ENCODE results near the gene ZNF133. TPM values are rescaled to one million over a fixed set of nuclear protein-coding genes. Genes with fewer than 3 reads are reported as not detected.

The ZNF133 gene
- total and polyA plus RNA-seq, 2 experiments from 2014 or later: 10.9 to 22.4 TPM

DNA sequence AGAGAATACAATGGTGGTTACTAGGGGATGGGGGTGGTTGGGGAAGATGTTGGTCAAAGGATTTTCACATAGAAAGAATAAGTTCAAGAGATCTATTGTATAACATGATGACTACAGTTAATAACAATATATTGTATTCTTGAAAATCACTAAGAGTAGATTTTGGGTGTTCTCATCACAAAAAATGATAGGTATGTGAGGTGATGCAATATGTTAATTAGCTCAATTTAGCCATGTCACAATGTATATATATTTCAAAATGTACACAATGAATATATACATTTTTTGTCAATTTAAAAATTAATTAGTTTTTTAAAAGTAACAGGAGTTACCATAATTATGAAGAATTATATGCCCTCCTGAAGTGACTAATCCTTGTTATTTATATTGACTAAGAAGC, 22.3 kb downstream of the ZNF133 start:
- H3K4me1 ChIP-seq (ENCODE audit: insufficient read depth): no peaks in the 10 kb centered on the region
- H3K36me3 ChIP-seq (replicated peaks; ENCODE audit: insufficient read depth, low read depth): no peaks in the 10 kb centered on the region
- TF ChIP-seq, protein P1, sequence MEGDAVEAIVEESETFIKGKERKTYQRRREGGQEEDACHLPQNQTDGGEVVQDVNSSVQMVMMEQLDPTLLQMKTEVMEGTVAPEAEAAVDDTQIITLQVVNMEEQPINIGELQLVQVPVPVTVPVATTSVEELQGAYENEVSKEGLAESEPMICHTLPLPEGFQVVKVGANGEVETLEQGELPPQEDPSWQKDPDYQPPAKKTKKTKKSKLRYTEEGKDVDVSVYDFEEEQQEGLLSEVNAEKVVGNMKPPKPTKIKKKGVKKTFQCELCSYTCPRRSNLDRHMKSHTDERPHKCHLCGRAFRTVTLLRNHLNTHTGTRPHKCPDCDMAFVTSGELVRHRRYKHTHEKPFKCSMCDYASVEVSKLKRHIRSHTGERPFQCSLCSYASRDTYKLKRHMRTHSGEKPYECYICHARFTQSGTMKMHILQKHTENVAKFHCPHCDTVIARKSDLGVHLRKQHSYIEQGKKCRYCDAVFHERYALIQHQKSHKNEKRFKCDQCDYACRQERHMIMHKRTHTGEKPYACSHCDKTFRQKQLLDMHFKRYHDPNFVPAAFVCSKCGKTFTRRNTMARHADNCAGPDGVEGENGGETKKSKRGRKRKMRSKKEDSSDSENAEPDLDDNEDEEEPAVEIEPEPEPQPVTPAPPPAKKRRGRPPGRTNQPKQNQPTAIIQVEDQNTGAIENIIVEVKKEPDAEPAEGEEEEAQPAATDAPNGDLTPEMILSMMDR (IDR thresholded peaks at IDR 0.05; ENCODE audit: poor library complexity): no peak
- TF ChIP-seq EZH2 (IDR thresholded peaks at IDR 0.05; ENCODE audit: borderline replicate concordance) (no peak), EZH2phosphoT487 (IDR thresholded peaks at IDR 0.05; ENCODE audit: low read depth, severe bottlenecking, unreplicated experiment) (no peak)
- no peak for DNase-seq (ENCODE audit: low spot score)
- H3K4me3 ChIP-seq: no peak overlapping the region
- no peak overlapping the region for H2AFZ ChIP-seq
- H3K27me3 ChIP-seq: no peaks in the 10 kb centered on the region
- H3K4me2 ChIP-seq: no peak overlapping the region
- no peaks in the 10 kb centered on the region for H3K9me3 ChIP-seq (ENCODE audit: low read depth)
- H3K9me2 ChIP-seq (replicated peaks; ENCODE audit: insufficient read depth): no peaks in the 10 kb centered on the region
- no peak overlapping the region for H3K27ac ChIP-seq
- no peaks in the 10 kb centered on the region for H3K79me2 ChIP-seq
- H4K20me1 ChIP-seq (ENCODE audit: insufficient read depth, poor library complexity, severe bottlenecking): no peaks in the 10 kb centered on the region

DNA sequence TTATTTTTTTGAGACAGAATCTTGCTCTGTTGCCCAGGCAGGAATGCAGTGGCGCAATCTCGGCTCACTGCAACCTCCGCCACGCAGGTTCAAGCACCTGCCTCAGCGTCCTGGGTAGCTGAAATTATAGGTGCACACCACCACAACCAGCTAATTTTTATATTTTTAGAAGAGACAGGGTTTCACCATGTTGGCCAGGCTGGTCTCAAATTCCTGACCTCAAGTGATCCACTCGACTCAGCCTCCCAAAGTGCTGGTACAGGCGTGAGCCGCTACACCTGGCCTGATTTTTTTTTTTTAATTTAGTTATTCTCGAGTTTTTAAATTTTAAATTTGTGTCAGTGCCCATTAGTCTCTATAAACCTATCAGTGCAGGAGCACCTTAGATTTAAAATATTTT, 24.4 kb downstream of the ZNF133 start:
- Histone ChIP-seq H3K27me3 (no peaks in the 10 kb centered on the region), H4K20me1 (ENCODE audit: insufficient read depth, poor library complexity, severe bottlenecking) (no peaks in the 10 kb centered on the region), H3K4me3 (no peak overlapping the region), H3K27ac (no peak overlapping the region), H2AFZ (no peak overlapping the region), H3K9me3 (ENCODE audit: low read depth) (no peaks in the 10 kb centered on the region), H3K9me2 (replicated peaks; ENCODE audit: insufficient read depth) (no peaks in the 10 kb centered on the region), H3K79me2 (no peaks in the 10 kb centered on the region), H3K4me2 (no peak overlapping the region), H3K4me1 (ENCODE audit: insufficient read depth) (no peaks in the 10 kb centered on the region), H3K36me3 (replicated peaks; ENCODE audit: insufficient read depth, low read depth) (no peaks in the 10 kb centered on the region)
- TF ChIP-seq EZH2 (IDR thresholded peaks at IDR 0.05; ENCODE audit: borderline replicate concordance): no peak
- TF ChIP-seq, protein P1 (IDR thresholded peaks at IDR 0.05; ENCODE audit: poor library complexity): no peak
- TF ChIP-seq EZH2phosphoT487 (IDR thresholded peaks at IDR 0.05; ENCODE audit: low read depth, severe bottlenecking, unreplicated experiment): no peak
- no peak for DNase-seq (ENCODE audit: low spot score)
- WGBS (ENCODE audit: low lambda C conversion rate, missing lambda C conversion rate): 90% methylated on average over 9 of the region's 9 CpGs

DNA sequence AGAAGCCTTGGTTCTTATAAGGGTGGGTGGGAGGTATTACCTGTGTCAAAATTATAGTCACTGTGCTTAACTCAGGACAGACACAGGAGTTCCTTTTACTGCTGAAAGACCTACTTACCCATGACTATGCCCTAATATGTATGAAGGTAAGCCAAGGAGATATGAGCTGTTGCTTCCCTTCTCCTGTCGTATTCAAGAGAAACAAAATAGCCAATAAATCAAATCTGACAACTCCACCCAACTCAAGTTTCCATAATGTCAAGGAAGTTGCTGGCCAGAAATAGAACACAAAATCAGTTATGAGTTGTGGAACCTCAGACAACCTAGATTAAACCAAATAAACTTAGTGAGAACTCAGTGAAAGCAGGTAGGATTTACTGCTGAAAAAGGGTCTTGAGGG, 25.1 kb downstream of the ZNF133 start:
- no peaks in the 10 kb centered on the region for H3K9me3 ChIP-seq (ENCODE audit: low read depth)
- no peak overlapping the region for H3K4me2 ChIP-seq
- no peak for DNase-seq (ENCODE audit: low spot score)
- H3K27ac ChIP-seq: no peak overlapping the region
- no peaks in the 10 kb centered on the region for H3K79me2 ChIP-seq
- WGBS (ENCODE audit: low lambda C conversion rate, missing lambda C conversion rate): 67% methylated on average over 1 of the region's 1 CpG
- H3K9me2 ChIP-seq (replicated peaks; ENCODE audit: insufficient read depth): no peaks in the 10 kb centered on the region
- no peaks in the 10 kb centered on the region for H4K20me1 ChIP-seq (ENCODE audit: insufficient read depth, poor library complexity, severe bottlenecking)
- no peaks in the 10 kb centered on the region for H3K36me3 ChIP-seq (replicated peaks; ENCODE audit: insufficient read depth, low read depth)
- no peaks in the 10 kb centered on the region for H3K4me1 ChIP-seq (ENCODE audit: insufficient read depth)
- H2AFZ ChIP-seq: no peak overlapping the region
- no peaks in the 10 kb centered on the region for H3K27me3 ChIP-seq
- no peak overlapping the region for H3K4me3 ChIP-seq
- TF ChIP-seq EZH2phosphoT487 (IDR thresholded peaks at IDR 0.05; ENCODE audit: low read depth, severe bottlenecking, unreplicated experiment) (no peak), EZH2 (IDR thresholded peaks at IDR 0.05; ENCODE audit: borderline replicate concordance) (no peak)
- TF ChIP-seq, protein P1 (IDR thresholded peaks at IDR 0.05; ENCODE audit: poor library complexity): no peak

Measured in hepatocyte (in vitro differentiated cells).